Measurements from ENCODE around the gene TCHP. TPM values are rescaled to one million over a fixed set of nuclear protein-coding genes. Genes with fewer than 3 reads are reported as not detected.
"Not testable (repeated sequence)": the region's sequence is repeated elsewhere in the genome, so short reads cannot be mapped to it uniquely, and the experiment has no call there.

TCHP gene
- total RNA-seq, 1 experiment from 2014 or later, result 13.3 TPM

DNA sequence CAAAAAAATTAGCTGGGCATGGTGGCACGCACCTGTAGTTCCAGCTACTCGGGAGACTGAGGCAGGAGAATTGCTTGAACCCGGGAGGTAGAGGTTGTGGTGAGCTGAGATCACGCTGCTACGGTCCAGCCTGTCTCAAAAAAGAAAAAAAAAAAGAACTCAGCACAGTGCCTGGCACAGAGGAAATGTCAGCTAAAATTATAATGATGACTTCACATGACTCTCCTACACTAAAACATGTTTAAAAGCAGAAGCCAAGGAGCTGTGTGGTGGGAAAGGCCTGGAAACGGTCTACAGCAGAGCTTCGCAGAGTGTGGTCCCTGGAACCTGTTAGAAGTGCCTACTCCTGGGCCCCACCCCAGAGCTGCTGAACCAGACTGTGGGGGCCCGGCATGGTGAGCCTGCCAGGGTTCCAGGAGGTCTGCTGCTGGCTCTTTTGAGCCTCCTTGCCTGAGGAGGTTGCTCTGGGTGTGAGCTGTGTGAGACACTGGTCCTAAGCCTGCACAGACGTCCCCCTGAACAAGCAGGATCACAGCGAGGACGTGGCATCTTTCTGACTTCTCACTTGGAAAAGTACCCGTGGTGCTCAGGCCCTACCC is 28.1 kb downstream of the TCHP start:
- Histone ChIP-seq H3T11ph (ENCODE audit: low read length) (no peak overlapping the region), H3K23me2 (ENCODE audit: insufficient read length, low read depth, low read length, poor library complexity, severe bottlenecking) (no peaks in the 10 kb centered on the region), H3K27me3 (ENCODE audit: insufficient read depth, low read length) (no peaks in the 10 kb centered on the region), H4K91ac (ENCODE audit: insufficient read length, low read depth, low read length) (no peak overlapping the region), H3K9me3 (ENCODE audit: control insufficient read depth, low read depth, low read length) (no peaks in the 10 kb centered on the region), H3K79me2 (ENCODE audit: insufficient read depth, low read length) (no peaks in the 10 kb centered on the region), H2BK12ac (ENCODE audit: insufficient read length, low read depth, low read length) (no peak overlapping the region), H3K14ac (ENCODE audit: insufficient read depth, low read length) (no peak overlapping the region), H3K4me1 (ENCODE audit: insufficient read depth, low read length) (no peaks in the 10 kb centered on the region), H3K4me2 (ENCODE audit: insufficient read depth, insufficient read length, low read length) (no peak overlapping the region), H2BK20ac (ENCODE audit: low read depth, low read length, poor library complexity, severe bottlenecking) (no peak overlapping the region), H3K56ac (ENCODE audit: insufficient read length, low read depth, low read length) (no peak overlapping the region), H4K20me1 (ENCODE audit: control insufficient read depth, insufficient read depth, insufficient read length) (no peaks in the 10 kb centered on the region), H2AK5ac (ENCODE audit: insufficient read length, low read length) (no peak overlapping the region), H3K79me1 (ENCODE audit: insufficient read depth, low read depth, low read length, poor library complexity, severe bottlenecking) (no peaks in the 10 kb centered on the region), H3K18ac (ENCODE audit: insufficient read length, low read depth, low read length) (no peak overlapping the region), H2AFZ (ENCODE audit: low read length) (no peak overlapping the region), H2BK5ac (ENCODE audit: insufficient read length, low read length) (no peak overlapping the region), H2BK15ac (ENCODE audit: low read depth, low read length) (no peak overlapping the region), H3K4ac (ENCODE audit: low read depth, low read length) (no peak overlapping the region), H3K23ac (ENCODE audit: insufficient read length, low read depth, low read length) (no peak overlapping the region), H3K9ac (ENCODE audit: extremely low read depth, insufficient read length, low read length) (no peak overlapping the region), H4K5ac (ENCODE audit: insufficient read length, low read depth, low read length) (no peak overlapping the region), H3K27ac (ENCODE audit: insufficient read length, low read depth, low read length) (no peak overlapping the region), H2BK120ac (ENCODE audit: low read depth, low read length, poor library complexity, severe bottlenecking) (no peak overlapping the region), H4K8ac (replicated peaks; ENCODE audit: insufficient read length, low read depth, low read length) (no peak overlapping the region)
- no peaks in the 10 kb centered on the region; a peak in 1 of 5 replicates for H3K9me3 Mint-ChIP-seq
- TF ChIP-seq, protein P1, sequence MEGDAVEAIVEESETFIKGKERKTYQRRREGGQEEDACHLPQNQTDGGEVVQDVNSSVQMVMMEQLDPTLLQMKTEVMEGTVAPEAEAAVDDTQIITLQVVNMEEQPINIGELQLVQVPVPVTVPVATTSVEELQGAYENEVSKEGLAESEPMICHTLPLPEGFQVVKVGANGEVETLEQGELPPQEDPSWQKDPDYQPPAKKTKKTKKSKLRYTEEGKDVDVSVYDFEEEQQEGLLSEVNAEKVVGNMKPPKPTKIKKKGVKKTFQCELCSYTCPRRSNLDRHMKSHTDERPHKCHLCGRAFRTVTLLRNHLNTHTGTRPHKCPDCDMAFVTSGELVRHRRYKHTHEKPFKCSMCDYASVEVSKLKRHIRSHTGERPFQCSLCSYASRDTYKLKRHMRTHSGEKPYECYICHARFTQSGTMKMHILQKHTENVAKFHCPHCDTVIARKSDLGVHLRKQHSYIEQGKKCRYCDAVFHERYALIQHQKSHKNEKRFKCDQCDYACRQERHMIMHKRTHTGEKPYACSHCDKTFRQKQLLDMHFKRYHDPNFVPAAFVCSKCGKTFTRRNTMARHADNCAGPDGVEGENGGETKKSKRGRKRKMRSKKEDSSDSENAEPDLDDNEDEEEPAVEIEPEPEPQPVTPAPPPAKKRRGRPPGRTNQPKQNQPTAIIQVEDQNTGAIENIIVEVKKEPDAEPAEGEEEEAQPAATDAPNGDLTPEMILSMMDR (conservative IDR thresholded peaks at IDR 0.05), result no peak
- WGBS (ENCODE audit: extremely low coverage, insufficient read length, low lambda C conversion rate), result no CpG with 5 or more reads among the region's 12 CpGs
- peaks cover 0 to 9% of the 10 kb centered on the region in 2 experiments; a peak in 3 of 4 replicates for H3K4me1 Mint-ChIP-seq
- no peak for DNase-seq
- H3K27me3 Mint-ChIP-seq (ENCODE audit: low read depth), result no peaks in the 10 kb centered on the region; the same call in 1 of the 2 replicates
- H3K36me3 Mint-ChIP-seq (ENCODE audit: insufficient read depth in 1 of 3, low read depth in 3 of 3), result peaks cover 9 to 23% (median 14%) of the 10 kb centered on the region in 3 experiments; a peak in 6 of 7 replicates
- no peak overlapping the region for H3K27ac Mint-ChIP-seq
- H3K4me3 Mint-ChIP-seq, result no peak overlapping the region

DNA sequence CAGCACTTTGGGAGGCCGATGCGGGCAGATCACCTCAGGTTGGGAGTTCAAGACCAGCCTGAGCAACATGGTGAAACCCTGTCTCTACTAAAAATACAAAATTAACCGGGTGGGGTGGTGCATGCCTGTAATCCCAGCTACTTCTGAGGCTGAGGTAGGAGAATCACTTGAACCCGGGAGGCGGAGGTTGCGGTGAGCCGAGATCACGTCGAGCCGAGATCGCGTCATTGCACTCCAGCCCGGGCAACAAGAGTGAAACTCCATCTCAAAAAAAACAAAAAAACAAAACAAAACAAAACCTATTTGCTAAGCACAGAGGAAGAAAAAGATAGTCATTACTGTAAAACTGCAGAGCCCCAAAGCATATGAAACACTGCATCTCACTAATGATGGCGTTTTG is 29.3 kb downstream of the TCHP start:
- H3K79me1 ChIP-seq (ENCODE audit: insufficient read depth, low read depth, low read length, poor library complexity, severe bottlenecking); H2BK12ac ChIP-seq (ENCODE audit: insufficient read length, low read depth, low read length); H4K8ac ChIP-seq (replicated peaks; ENCODE audit: insufficient read length, low read depth, low read length); H3K23ac ChIP-seq (ENCODE audit: insufficient read length, low read depth, low read length); H3T11ph ChIP-seq (ENCODE audit: low read length); H3K14ac ChIP-seq (ENCODE audit: insufficient read depth, low read length); H4K5ac ChIP-seq (ENCODE audit: insufficient read length, low read depth, low read length); H3K56ac ChIP-seq (ENCODE audit: insufficient read length, low read depth, low read length); H3K27me3 ChIP-seq (ENCODE audit: insufficient read depth, low read length); H3K23me2 ChIP-seq (ENCODE audit: insufficient read length, low read depth, low read length, poor library complexity, severe bottlenecking); H3K4me1 Mint-ChIP-seq; H3K9ac ChIP-seq (ENCODE audit: extremely low read depth, insufficient read length, low read length); H3K18ac ChIP-seq (ENCODE audit: insufficient read length, low read depth, low read length); H3K4me2 ChIP-seq (ENCODE audit: insufficient read depth, insufficient read length, low read length); H3K9me3 Mint-ChIP-seq; H4K91ac ChIP-seq (ENCODE audit: insufficient read length, low read depth, low read length); H2AK5ac ChIP-seq (ENCODE audit: insufficient read length, low read length); H3K4me1 ChIP-seq (ENCODE audit: insufficient read depth, low read length); H3K79me2 ChIP-seq (ENCODE audit: insufficient read depth, low read length); H4K20me1 ChIP-seq (ENCODE audit: control insufficient read depth, insufficient read depth, insufficient read length); H2BK5ac ChIP-seq (ENCODE audit: insufficient read length, low read length); H3K4me3 Mint-ChIP-seq; H3K27me3 Mint-ChIP-seq (ENCODE audit: low read depth); H3K27ac ChIP-seq (ENCODE audit: insufficient read length, low read depth, low read length); H3K9me3 ChIP-seq (ENCODE audit: control insufficient read depth, low read depth, low read length); H2BK20ac ChIP-seq (ENCODE audit: low read depth, low read length, poor library complexity, severe bottlenecking); H2BK15ac ChIP-seq (ENCODE audit: low read depth, low read length); DNase-seq; H2AFZ ChIP-seq (ENCODE audit: low read length); H3K27ac Mint-ChIP-seq; H2BK120ac ChIP-seq (ENCODE audit: low read depth, low read length, poor library complexity, severe bottlenecking); H3K4ac ChIP-seq (ENCODE audit: low read depth, low read length): not testable (repeated sequence)
- H3K36me3 Mint-ChIP-seq (ENCODE audit: insufficient read depth in 1 of 3, low read depth in 3 of 3), result peaks cover 9 to 31% (median 20%) of the 10 kb centered on the region in 3 experiments; a peak in 6 of 7 replicates
- no CpG with 5 or more reads among the region's 14 CpGs for WGBS (ENCODE audit: extremely low coverage, insufficient read length, low lambda C conversion rate)

Data from H9 (cell line).